Activated CD8-positive, alpha-beta memory T cell treated with anti-CD3 and anti-CD28 coated beads, Interleukin-2, amount 50 U/mL, for 4 hours (primary cell): ENCODE results near the gene NFE2L2.
"Not testable (repeated sequence)": the region's sequence is repeated elsewhere in the genome, so short reads cannot be mapped to it uniquely, and the experiment has no call there.

ENCODE experiments used
- DNase-seq: peaks from one replicate; pipeline ENCODE4 v3.0.0-alpha.2; 2020

NFE2L2 gene

GRCh38 chr2:177275743-177276055 is 11.2 kb upstream of the NFE2L2 start:
- DNase-seq: no peak

GRCh38 chr2:177275040-177275742 is 10.7 kb upstream of the NFE2L2 start:
- DNase-seq: no peak

GRCh38 chr2:177273408-177273807 is 8.9 kb upstream of the NFE2L2 start:
- DNase-seq: no peak

DNA sequence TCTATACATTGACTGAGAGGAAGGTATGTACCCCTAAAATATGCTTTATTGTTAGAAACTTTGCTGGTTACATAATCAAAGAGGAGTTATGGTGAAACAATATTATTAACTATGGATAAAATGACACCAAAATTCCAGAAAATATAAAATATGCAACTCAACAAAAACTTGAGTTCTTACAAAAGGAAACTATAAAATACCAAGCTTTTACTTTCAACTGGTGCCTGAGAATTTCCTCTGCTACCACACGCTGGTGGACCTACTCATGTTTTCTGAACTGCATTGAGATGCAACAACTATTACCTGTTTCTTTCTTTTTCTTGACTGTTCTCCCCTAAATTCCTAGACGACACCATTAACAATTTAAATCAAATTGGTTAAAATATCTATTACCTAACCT is 8.2 kb upstream of the NFE2L2 start:
- DNase-seq: no peak

DNA sequence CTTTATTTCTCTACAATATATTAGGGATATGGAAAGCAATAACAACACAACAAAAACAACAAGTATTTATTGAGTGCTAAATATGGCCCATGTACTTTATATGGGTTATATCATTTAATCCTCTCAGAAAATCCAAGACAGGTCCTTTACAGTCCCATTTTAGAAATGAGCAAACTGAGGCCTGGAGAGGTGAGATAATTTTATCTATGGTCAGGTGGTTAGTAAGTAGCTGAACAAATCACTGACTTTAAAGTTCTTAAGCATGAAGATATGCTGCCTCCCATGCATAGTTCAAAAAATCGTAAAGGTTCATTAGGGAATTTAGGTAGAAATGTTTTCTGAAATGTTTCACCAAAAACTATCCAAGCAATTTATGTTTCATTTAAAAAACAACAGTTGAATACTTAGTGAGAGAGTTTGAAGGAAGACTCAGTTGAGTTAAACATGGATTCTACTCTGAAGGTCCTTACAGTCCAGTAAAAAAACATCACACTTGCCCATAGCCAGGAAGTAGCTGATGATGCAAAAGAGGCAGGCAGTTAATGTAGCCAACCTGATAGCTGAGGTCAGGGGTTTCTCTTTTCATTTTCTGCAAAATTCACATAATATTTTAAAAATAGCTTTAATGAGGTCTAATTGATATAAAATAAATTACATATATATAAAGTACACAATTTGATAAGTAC is 7.6 kb upstream of the NFE2L2 start:
- no peak for DNase-seq

GRCh38 chr2:177270531-177270930 is 6.0 kb upstream of the NFE2L2 start:
- no peak for DNase-seq

- DNase-seq: no peak
These were observed 4.4 kb upstream of the NFE2L2 start for GRCh38 chr2:177268901-177269300.

- no peak for DNase-seq
These were observed 3.8 kb upstream of the NFE2L2 start for GRCh38 chr2:177268187-177268871.

DNA sequence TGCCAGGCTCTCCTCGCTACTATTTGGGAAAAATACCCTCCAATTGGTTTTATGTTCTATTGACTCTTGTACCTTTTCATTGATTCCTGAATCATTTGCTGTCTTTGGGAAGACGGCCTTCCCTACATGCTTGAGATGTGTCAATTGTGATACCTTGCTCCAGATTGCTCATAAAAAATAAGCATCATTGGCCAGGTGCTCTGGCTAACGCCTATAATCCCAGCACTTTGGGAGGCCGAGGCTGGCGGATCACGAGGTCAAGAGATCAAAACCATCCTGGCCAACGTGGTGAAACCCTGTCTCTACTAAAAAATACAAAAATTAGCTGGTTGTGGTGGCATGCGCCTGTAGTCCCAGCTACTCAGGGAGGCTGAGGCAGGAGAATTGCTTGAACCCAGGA is 2.4 kb upstream of the NFE2L2 start:
- not testable (repeated sequence) for DNase-seq

GRCh38 chr2:177265824-177266817 is 1.6 kb upstream of the NFE2L2 start:
- DNase-seq: no peak

GRCh38 chr2:177264209-177264692 is 276 bp downstream of the NFE2L2 start:
- DNase-seq: no peak

GRCh38 chr2:177263451-177264208 is 897 bp downstream of the NFE2L2 start:
- peak; percentile 92 for DNase-seq

- DNase-seq: no peak
These were observed 1.5 kb downstream of the NFE2L2 start for GRCh38 chr2:177262958-177263450.

GRCh38 chr2:177262092-177262491 is 2.4 kb downstream of the NFE2L2 start:
- no peak for DNase-seq

GRCh38 chr2:177261116-177262060 is 3.1 kb downstream of the NFE2L2 start:
- DNase-seq: no peak

DNA sequence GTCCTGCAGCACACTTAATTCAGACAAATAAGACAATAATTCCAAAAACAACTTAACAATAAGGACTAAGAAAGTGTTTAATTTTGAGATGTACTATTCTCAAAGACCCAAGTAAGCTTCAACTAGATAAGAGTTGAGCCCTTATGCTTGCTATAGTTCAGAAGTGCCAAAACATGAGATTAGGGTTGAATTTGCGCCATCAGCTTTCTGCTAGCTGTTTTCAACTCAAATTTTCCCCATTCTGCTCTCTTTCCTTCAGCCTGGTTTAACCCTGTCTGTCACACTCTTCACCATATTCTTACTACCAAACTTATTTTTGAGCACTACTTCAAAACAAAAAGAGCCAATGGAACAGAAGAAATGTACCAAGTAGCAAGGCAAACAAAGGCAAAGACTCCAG is 4.1 kb downstream of the NFE2L2 start:
- no peak for DNase-seq

- DNase-seq: no peak
These were observed 6.5 kb downstream of the NFE2L2 start for GRCh38 chr2:177258059-177258458.

- DNase-seq: no peak
These were observed 7.1 kb downstream of the NFE2L2 start for GRCh38 chr2:177257471-177257870.

GRCh38 chr2:177256695-177257094 is 7.8 kb downstream of the NFE2L2 start:
- no peak for DNase-seq

GRCh38 chr2:177256026-177256425 is 8.5 kb downstream of the NFE2L2 start:
- no peak for DNase-seq

DNA sequence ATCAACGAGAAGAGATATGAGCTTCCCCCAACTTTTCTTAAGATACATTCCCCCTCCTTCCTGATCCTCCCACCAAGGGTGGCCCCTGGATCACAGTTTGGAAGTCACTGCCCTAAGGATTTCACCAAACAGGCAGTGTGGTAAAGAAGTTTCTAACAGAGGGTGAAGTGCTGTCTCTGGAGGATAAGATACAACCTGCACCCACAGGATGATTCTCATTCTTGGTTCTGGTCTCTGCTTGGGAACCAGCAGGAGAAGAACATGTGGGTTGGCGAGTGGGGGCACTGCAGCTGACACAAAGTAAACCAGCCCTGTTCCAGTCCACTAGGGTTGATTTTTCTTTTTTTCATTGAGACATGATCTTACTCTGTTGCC is 9.3 kb downstream of the NFE2L2 start:
- DNase-seq: no peak
